GM11168 (cell line): Measurements from ENCODE around the gene TANC2.

Experiments
- in situ Hi-C: fragments of 300-500 bp; cut with MboI; formaldehyde crosslinking; loops from one replicate; pipeline ENCODE4 v1.12.0; 2022; ENCODE audit warnings: low sequenced_read_pairs; ENCODE audit not compliant: unreplicated experiment

TANC2 gene

DNA sequence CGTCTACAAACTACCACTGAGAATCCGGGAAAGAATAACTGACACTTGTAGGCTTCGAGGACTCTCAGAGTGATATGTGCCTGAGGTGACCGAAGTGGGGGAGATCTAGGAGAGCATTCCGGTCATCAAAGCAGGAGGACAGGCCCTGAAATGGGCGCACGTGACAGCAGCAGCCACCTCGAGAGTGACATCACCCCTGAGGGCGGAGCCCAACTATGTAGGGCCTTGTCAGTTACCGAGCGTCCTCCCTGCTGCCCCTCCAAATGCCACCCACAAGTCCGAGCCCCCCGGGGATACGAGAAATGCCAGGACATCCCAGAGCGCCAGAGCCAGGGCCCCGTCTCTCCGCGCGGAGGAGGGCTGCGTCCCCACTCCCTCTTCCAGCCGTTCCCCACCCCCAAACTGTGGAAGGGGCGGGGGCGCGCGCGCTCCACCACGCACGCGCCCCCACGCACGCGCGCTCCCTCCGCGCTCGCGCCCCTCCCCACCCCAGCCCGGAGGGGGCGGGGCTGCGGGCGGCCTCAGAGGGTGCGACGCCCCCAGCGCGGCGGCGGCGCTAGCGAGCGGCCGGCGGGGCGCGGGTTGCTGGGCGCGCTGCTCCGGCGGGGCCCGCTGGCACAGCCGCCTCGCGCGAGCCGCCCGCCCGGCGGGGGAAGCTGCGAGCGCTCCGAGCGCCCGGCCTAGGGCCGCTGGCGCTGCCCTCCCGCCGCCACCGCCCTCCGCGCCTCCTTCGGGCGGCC, at the start of gene TANC2:
TANC2 (plus strand) TSS at position 550 of the 740 bp plus-strand sequence. CDS start 43,325 bp downstream, outside the sequence.
- in situ Hi-C loops, result no loop called here

- in situ Hi-C loops, result no loop called here
These were observed 49.1 kb upstream of the TANC2 start for GRCh38 chr17:62916684-62917571.

GRCh38 chr17:62919388-62919787, 46.6 kb upstream of the TANC2 start:
- in situ Hi-C loops, result no loop called here

DNA sequence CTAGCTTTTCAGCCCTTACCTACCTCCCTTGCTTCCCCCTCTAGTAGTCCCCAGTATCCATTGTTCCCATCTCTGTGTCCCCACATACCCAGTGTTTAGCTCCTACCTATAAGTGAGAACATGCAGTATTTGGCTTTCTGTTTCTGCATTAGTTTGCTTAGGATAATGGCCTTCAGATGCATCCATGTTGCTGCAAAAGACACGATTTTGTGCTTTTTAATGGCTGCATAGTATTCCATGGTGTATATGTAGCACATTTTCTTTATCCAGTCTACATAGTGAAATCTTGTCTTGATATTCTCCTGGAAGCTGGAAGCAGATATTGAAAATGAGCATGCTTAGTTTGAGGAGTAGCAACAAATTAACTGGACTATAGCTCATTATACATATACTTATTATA, 45.7 kb upstream of the TANC2 start:
- in situ Hi-C loops, result no loop called here

DNA sequence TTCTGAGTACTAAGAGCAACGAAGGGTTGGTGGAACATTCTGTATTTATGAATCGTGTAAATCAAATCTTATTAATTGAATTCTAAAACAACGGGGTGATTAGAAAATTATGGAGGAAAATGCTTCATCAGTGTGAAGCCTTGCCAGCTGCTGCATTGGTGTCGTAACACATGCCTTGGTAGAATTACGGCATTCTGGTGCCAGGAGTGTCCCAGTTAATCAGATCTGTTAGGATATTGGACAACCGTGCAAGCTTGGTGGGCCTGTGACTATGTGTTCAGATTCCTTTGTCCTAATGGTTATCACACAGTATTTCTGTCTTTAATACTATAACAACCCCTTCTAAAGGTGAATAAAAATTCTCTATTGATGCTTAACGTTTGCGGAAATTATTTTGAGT, 44.2 kb upstream of the TANC2 start:
- in situ Hi-C loops, result no loop called here

DNA sequence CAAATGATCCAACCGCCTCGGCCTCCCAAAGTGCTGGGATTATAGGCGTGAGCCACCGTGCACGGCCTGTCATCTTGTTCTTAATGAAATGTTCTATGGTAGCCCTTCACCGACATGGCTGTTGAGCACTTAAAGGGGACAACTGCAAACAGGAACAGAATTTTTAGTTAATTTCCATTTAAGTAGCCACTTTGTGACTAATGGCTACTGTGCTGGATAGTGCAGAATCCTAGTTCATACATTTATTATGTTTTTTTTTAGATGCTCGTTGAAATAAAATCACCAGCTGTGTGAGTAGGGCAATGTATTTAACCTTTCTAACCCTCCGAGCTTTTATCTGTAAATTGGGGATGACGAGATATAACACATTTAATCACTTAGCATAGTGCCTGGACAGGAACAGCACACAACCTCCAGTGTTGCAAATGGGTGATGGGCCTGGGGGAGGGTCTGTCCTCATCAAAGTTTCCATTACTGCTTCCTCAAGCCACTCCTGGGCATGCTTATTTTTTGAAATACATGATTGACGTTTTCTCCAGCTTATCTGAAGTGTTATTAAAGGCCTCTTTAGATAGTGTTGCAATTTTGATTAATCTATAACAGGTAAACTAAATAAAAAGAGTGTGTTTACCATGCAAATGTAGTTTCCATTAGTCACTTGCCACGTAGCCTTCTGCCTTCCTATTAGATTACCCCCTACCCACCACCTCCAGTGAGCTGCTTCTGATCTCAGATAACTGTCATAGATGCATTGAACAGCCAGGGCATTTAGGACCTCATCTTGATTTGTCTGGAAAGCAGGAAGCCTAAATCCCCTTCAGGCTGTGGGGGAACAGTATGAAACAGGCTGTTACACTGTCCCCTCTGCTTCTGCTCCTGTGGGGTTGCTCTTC, 42.5 kb upstream of the TANC2 start:
- in situ Hi-C loops, result no loop called here

DNA sequence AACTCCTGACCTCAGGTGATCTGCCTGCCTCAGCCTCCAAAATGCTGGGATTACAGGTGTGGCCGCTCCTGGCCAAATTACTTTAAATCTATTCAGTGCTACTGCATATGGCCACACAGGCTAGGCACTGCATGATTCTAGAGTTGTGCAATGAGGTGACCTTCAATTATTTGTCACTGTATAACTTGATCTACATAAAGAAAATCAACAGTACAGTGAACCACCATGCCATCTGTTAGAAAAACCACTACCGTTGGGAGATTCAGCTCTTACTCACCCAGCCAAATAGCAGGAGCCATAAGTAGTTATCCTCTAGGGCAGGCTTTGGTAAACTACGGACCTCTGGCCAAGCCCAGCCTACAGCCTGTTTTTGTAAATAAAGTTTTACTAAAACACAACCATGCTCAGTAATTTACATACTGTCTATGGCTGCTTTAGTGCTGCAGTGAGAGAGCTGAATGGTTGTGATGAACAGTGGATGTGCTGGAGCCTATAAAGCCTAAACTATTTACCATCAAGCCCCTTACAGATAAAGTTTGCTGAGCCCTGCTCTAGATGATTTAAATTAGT, 40.7 kb upstream of the TANC2 start:
- in situ Hi-C loops, result no loop called here

DNA sequence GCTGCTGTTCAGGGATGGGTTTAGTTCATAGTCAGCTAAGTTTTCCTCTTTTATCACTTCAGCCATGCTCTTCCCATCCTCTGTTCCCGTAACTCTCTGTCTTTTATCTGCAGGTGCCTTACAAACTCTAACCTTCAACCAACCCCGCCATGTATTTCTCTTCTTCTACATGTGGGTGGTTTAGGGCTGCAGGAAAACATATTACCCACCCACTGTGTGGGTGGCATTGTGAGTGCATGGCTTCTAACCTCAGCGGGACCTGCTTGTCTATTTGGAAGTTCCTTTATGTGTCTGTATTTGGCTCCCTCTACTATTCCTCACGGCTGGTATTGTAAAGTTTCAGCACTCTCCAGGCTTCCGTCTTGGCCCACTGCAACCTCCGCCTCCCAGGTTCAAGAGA, 39.0 kb upstream of the TANC2 start:
- in situ Hi-C loops, result no loop called here

GRCh38 chr17:62929320-62929719, 36.7 kb upstream of the TANC2 start:
- in situ Hi-C loops, result no loop called here

- in situ Hi-C loops, result no loop called here
These were observed 34.9 kb upstream of the TANC2 start for GRCh38 chr17:62931101-62931500.

DNA sequence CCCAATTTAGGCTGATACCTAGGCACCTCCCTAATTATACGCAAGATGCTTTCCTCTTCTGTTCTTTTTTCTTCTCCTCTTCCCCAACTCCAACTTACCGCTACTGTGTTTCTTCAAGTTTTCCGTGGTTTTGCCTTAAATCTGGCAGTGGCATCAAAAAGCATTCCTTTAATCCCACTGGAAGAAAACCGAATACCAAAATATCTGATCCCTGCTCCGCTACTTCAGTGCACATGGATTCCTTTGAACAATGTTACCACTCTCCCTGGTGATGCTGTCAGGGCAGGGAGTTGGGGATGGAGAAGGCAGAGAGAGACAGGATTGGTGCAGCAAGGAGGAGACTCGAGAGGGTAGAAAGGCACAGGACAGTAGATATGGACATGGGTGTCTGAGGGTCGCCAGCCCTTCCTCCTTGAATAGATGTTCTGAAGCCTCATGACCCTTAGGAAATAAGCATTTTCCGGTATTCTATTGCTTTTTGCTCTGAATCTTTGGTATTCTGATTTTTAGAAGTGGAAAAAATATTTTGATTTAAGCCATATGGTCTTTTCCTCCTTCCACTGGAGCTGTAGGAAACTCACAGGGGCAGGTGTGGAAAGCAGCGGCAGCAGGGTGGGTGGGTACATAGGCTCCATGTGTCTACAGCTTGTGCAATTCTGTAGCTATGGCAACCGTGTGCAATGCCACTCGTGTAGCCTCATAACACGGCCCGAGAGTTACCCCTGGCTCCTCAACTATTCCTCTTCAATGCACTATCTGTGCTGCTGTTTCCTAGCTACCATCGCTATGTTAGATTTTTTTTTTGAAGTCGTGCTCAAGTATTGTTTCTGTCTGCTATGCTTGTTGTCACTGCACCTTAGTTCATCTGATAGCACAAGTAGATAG, 32.3 kb upstream of the TANC2 start:
- in situ Hi-C loops, result no loop called here

- in situ Hi-C loops, result no loop called here
These were observed 30.9 kb upstream of the TANC2 start for GRCh38 chr17:62935098-62935497.

GRCh38 chr17:62935523-62935922, 30.5 kb upstream of the TANC2 start:
- in situ Hi-C loops, result no loop called here

- in situ Hi-C loops, result no loop called here
These were observed 28.4 kb upstream of the TANC2 start for GRCh38 chr17:62937606-62938005.

DNA sequence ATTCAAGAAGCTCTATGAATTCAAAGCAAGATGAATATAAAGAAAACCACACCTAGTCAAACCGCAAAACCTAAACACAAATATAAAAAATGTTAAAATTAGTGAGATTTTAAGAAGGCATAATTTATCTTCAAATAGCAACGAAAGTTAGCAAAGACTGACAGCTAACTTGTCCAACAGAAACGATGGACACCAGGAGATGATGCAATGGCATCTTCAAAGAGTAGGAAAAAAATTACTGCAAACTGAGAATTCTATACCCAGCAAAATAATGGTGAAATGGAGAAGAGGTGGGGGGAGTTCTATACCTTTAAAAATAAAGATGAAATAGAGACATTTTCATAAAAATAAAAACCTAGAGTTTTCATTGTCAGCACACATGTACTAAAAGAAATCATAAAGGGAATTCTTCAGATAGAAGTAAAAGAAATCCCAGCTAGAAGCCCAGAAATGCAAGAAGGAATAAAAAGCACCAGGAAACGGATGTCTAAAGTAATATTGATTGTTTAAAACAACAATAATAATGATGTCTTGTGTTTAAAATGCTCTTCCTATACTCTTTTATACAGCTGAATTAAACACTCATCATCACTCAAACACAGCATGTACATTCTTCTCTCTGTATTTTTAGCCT, 24.6 kb upstream of the TANC2 start:
- in situ Hi-C loops, result no loop called here

- in situ Hi-C loops, result no loop called here
These were observed 17.7 kb upstream of the TANC2 start for GRCh38 chr17:62948370-62948769.

DNA sequence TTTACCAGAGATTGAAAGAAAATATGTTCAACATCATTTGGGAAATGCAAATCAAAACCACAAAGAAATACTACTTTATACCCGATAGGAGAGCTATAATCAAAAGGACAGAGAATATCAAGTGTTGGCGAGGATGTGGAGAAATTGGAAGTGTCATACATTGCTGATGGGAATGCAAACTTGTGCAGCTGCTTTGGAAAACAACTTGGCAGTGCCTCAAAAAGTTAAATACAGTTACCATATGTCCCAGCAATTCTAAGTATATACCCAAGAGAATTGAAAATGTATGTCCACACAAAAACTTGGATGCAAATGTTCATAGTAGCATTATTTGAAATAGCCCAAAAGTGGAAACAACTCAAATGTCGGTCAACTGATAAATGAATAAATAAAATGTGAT, 17.0 kb upstream of the TANC2 start:
- in situ Hi-C loops, result no loop called here

DNA sequence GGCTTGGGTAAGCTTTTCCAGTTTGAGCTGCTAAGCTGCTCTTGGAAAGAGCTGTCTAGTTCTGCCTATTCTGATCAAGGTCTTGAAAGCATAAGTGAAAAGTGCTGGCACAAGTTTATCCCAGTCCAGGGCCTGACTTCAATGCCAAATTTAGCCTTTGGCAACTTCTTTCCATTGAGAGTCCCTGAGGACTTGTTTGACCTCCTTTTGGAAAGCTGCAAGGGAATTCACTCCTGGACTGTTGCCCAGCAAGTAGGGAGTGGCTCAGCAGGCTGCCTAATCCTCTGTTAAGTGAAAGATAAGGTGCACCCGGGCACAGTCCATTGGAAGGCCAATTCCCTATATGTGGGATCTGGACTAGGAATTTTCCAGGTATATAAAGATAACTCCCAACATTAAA, 16.0 kb upstream of the TANC2 start:
- in situ Hi-C loops, result no loop called here

- in situ Hi-C loops, result no loop called here
These were observed 10.1 kb upstream of the TANC2 start for GRCh38 chr17:62955841-62956352.
